K562 (cell line): Measurements from ENCODE around the gene GAB1. TPM values are rescaled to one million over a fixed set of nuclear protein-coding genes. Genes with fewer than 3 reads are reported as not detected.

Experiments
- ASH1L ChIP-seq: fragments of 450-650 bp; IDR thresholded peaks from 2 replicates; pipeline ENCODE4 v1.6.1; 2018; ENCODE audit warnings: borderline replicate concordance, mild to moderate bottlenecking, low read depth; ENCODE audit not compliant: partially characterized antibody
- CEBPG ChIP-seq, 3 experiments: fragments of 200-800 bp in 1 of 3; sonication (Bioruptor generic) in 1 of 3; sonication (generic) in 1 of 3; formaldehyde crosslinking in 1 of 3; IDR thresholded peaks in 2 of 3; conservative IDR thresholded peaks in 1 of 3; 2 replicates each; pipeline versions ENCODE4 v1.6.1 to v1.8.0; 2016 to 2022; ENCODE audit warnings: missing compliant biosample characterization in 2 of 3, missing genetic modification characterization in 2 of 3, mild to moderate bottlenecking in 1 of 3, missing genetic modification reagents in 1 of 3
- DPF2 ChIP-seq: fragments of 450-650 bp; IDR thresholded peaks from 2 replicates; pipeline ENCODE4 v1.6.1; 2016
- EP400 ChIP-seq: fragments of 450-650 bp; IDR thresholded peaks from 2 replicates; pipeline ENCODE4 v1.6.1; 2017; ENCODE audit warnings: antibody characterized with exemption, mild to moderate bottlenecking, moderate library complexity
- ESRRB ChIP-seq: fragments of 250-450 bp; sonication (Bioruptor Pico); IDR thresholded peaks from 2 replicates; pipeline ENCODE4 v1.5.0; 2020; ENCODE audit warnings: mild to moderate bottlenecking, moderate library complexity, borderline replicate concordance
- EWSR1 ChIP-seq: fragments of 450-650 bp; IDR thresholded peaks from 2 replicates; pipeline ENCODE4 v1.6.1; 2018; ENCODE audit warnings: borderline replicate concordance, mild to moderate bottlenecking, low read depth, moderate library complexity; ENCODE audit not compliant: partially characterized antibody
- FUS ChIP-seq: fragments of 200-400 bp; formaldehyde crosslinking; optimal IDR thresholded peaks from 2 replicates; pipeline ENCODE3; 2017; ENCODE audit warnings: low read depth, low read length
- GATAD2A ChIP-seq: fragments of 450-650 bp; IDR thresholded peaks from 2 replicates; pipeline ENCODE4 v1.6.1; 2017
- HIVEP1 ChIP-seq: fragments of 250-450 bp; sonication (Bioruptor Pico); IDR thresholded peaks from 2 replicates; pipeline ENCODE4 v1.4.0; 2020; ENCODE audit warnings: mild to moderate bottlenecking
- MYBL2 ChIP-seq, 2 experiments: fragments of 450-650 bp in 1 of 2; sonication (generic) in 1 of 2; formaldehyde crosslinking in 1 of 2; IDR thresholded peaks; 2 replicates each; pipeline versions ENCODE4 v1.6.1 to v1.8.1; 2017 to 2022; ENCODE audit warnings: borderline replicate concordance in 1 of 2, inconsistent platforms in 1 of 2, low read depth in 1 of 2, mild to moderate bottlenecking in 1 of 2, missing genetic modification reagents in 1 of 2, moderate library complexity in 1 of 2
- NFRKB ChIP-seq: fragments of 450-650 bp; IDR thresholded peaks from 2 replicates; pipeline ENCODE4 v1.6.1; 2016; ENCODE audit warnings: low read depth
- PCBP2 ChIP-seq: fragments of 200-400 bp; formaldehyde crosslinking; IDR thresholded peaks from 2 replicates; pipeline ENCODE4 v1.6.1; 2018; ENCODE audit warnings: low read length, low read depth, mild to moderate bottlenecking, moderate library complexity; ENCODE audit not compliant: poor library complexity, severe bottlenecking
- RBFOX2 ChIP-seq: fragments of 200-400 bp; formaldehyde crosslinking; IDR thresholded peaks from 2 replicates; pipeline ENCODE4 v1.6.1; 2017; ENCODE audit warnings: low read depth, mild to moderate bottlenecking, low read length, moderate library complexity
- RBM34 ChIP-seq: fragments of 200-400 bp; formaldehyde crosslinking; IDR thresholded peaks from 2 replicates; pipeline ENCODE4 v1.6.1; 2018; ENCODE audit warnings: low read length, borderline replicate concordance; ENCODE audit not compliant: insufficient read depth
- STAG1 ChIP-seq: sonication (generic); formaldehyde crosslinking; IDR thresholded peaks from 2 replicates; pipeline ENCODE4 v1.5.0; 2020; ENCODE audit warnings: missing genetic modification reagents, borderline replicate concordance
- TAF1 ChIP-seq: IDR thresholded peaks from 2 replicates; pipeline ENCODE4 v1.6.1; 2011; ENCODE audit warnings: mild to moderate bottlenecking, low read length, moderate library complexity; ENCODE audit not compliant: insufficient read depth, control insufficient read depth, severe bottlenecking; ENCODE audit errors: extremely low read depth
- TCF7 ChIP-seq: sonication (generic); IDR thresholded peaks from 2 replicates; pipeline ENCODE4 v1.6.1; 2016; ENCODE audit warnings: antibody characterized with exemption, borderline replicate concordance
- TCF7L2 ChIP-seq: fragments of 150-350 bp; IDR thresholded peaks from 2 replicates; pipeline ENCODE4 v1.6.1; 2016; ENCODE audit warnings: low read depth, mild to moderate bottlenecking, low read length, moderate library complexity
- TRIM24 ChIP-seq, 2 experiments: fragments of 450-650 bp; IDR thresholded peaks; 2 replicates each; pipeline ENCODE4 v1.6.1; 2016
- ZBTB17 ChIP-seq: fragments of 450-650 bp; formaldehyde crosslinking; IDR thresholded peaks from 2 replicates; pipeline ENCODE4 v1.4.0; 2020; ENCODE audit warnings: mild to moderate bottlenecking
- ZBTB7A ChIP-seq: IDR thresholded peaks from 2 replicates; pipeline ENCODE4 v1.6.1; 2011; ENCODE audit warnings: low read depth, mild to moderate bottlenecking, low read length, moderate library complexity, borderline replicate concordance; ENCODE audit not compliant: control insufficient read depth
- ZNF764 ChIP-seq: fragments of 250-450 bp; sonication (Bioruptor Pico); IDR thresholded peaks from 2 replicates; pipeline ENCODE4 v1.4.0; 2020; ENCODE audit warnings: low read depth, mild to moderate bottlenecking, moderate library complexity
- ZNF79 ChIP-seq: fragments of 250-450 bp; sonication (Bioruptor Pico); IDR thresholded peaks from 2 replicates; pipeline ENCODE4 v1.4.0; 2020; ENCODE audit warnings: low read depth, mild to moderate bottlenecking, moderate library complexity
- polyA plus RNA-seq, 8 experiments: library from polyadenylated mRNA; depleted of rRNA in 4 of 8; stranded (reverse) in 5 of 8; unstranded in 3 of 8; fragments of >200 nt; fragmentation: Nextera tagmentation in 2 of 8; fragmentation: Illumina TruSeq in 1 of 8; extraction: Ambion mirVana in 2 of 8; extraction: Trizol in 1 of 8; gene quantifications; 2 replicates each; pipeline versions ENCODE4 v1.2.1 to v1.2.3, GENCODE V29; 2011 to 2014; ENCODE audit warnings: inconsistent platforms in 1 of 8, missing spikeins in 1 of 8
- total RNA-seq, 7 experiments: library from RNA; depleted of rRNA in 6 of 7; stranded (reverse); fragments of >200 nt in 6 of 7; fragmentation: Illumina TruSeq in 2 of 7; extraction: Trizol in 2 of 7; gene quantifications; 2 replicates each; pipeline versions ENCODE4 v1.2.1 to v1.2.3, GENCODE V29; 2011 to 2021; ENCODE audit warnings: low replicate concordance in 1 of 7
- TF ChIP-seq, protein P1 (sequence below): fragments of 450-650 bp; formaldehyde crosslinking; IDR thresholded peaks from 2 replicates; pipeline ENCODE4 v1.4.0; 2022; ENCODE audit warnings: missing genetic modification characterization
- TF ChIP-seq, protein P2 (sequence below): fragments of 250-450 bp; sonication (Bioruptor Pico); IDR thresholded peaks from 2 replicates; pipeline ENCODE4 v1.5.0; 2020; ENCODE audit warnings: mild to moderate bottlenecking, borderline replicate concordance

GAB1 gene
- total and polyA plus RNA-seq, 9 of the 15 experiments (the other 6 are each of a cell fraction or from before 2014, with no cell fraction given) = 1.3 to 14.6 (median 7.5) TPM

DNA sequence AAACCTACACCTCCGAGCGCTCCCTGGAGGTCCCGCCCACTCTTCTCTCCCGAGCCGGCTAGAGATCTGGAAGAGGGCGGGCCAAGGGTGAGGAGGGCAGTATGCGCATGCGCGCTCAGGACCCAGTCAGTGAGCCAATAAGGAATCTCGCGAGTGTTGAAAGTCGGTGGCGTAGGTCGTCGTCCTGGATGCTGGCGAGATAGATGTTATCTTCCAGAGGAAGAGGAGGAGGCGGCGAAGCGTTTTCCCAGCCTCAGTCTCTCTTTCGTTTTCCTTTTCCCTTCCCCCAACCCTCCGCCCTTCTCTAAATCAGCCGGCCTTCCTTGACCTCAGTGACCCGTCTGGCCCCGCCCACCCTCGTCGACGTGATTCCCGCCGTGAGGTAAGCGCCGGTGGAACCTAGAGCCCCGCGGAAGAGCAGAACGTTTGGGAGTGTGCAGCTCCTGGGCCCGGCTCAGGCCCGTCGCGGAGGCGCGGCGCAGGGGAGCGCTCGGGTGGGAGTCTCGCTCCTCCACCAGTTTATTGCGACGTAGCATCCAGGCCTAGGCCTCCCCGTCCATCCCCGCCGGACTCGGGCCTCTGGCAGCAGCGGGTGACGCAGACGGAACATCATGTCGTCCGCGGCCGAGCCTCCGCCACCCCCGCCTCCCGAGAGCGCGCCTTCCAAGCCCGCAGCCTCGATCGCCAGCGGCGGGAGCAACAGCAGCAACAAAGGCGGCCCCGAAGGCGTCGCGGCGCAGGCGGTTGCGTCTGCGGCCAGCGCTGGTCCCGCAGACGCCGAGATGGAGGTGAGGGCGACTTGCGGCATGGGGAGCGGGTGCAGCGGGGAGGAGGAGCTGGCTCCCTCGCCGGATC lies 176.9 kb downstream of the GAB1 start, which contains the start of gene SMARCA5 (continued):
- TF ChIP-seq TCF7L2 (no peak), PCBP2 (no peak), STAG1 (CRISPR knock-in tag) (no peak), DPF2 (no peak), TCF7 (no peak), ZBTB7A (no peak), NFRKB (no peak; the same call in 1 of the 2 replicates), EWSR1 (no peak), FUS (peak; percentile 63), TAF1 (peak; percentile 44), ZBTB17 (no peak), RBM34 (no peak), CEBPG (CRISPR knock-in tag; IDR thresholded peaks at IDR 0.05) (no peak), CEBPG (tag; conservative IDR thresholded peaks at IDR 0.05 in 1 of 2, IDR thresholded peaks at IDR 0.05 in 1 of 2) (no peak), GATAD2A (no peak), ZNF79 (CRISPR knock-in tag) (no peak), MYBL2 (IDR thresholded peaks at IDR 0.05; ENCODE audit: low read depth) (no peak), MYBL2 (CRISPR knock-in tag; IDR thresholded peaks at IDR 0.05; ENCODE audit: borderline replicate concordance) (no peak), HIVEP1 (no peak), ZNF764 (no peak), EP400 (peak; percentile 85), RBFOX2 (peak; percentile 89), ASH1L (no peak), TRIM24 (IDR thresholded peaks at IDR 0.05) (peak in 1 of 2 experiments; percentile 81; a peak in 2 of 4 replicates), ESRRB (CRISPR knock-in tag) (no peak)
- TF ChIP-seq, protein P1, sequence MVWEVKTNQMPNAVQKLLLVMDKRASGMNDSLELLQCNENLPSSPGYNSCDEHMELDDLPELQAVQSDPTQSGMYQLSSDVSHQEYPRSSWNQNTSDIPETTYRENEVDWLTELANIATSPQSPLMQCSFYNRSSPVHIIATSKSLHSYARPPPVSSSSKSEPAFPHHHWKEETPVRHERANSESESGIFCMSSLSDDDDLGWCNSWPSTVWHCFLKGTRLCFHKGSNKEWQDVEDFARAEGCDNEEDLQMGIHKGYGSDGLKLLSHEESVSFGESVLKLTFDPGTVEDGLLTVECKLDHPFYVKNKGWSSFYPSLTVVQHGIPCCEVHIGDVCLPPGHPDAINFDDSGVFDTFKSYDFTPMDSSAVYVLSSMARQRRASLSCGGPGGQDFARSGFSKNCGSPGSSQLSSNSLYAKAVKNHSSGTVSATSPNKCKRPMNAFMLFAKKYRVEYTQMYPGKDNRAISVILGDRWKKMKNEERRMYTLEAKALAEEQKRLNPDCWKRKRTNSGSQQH (CRISPR knock-in tag) = no peak
- TF ChIP-seq, protein P2, sequence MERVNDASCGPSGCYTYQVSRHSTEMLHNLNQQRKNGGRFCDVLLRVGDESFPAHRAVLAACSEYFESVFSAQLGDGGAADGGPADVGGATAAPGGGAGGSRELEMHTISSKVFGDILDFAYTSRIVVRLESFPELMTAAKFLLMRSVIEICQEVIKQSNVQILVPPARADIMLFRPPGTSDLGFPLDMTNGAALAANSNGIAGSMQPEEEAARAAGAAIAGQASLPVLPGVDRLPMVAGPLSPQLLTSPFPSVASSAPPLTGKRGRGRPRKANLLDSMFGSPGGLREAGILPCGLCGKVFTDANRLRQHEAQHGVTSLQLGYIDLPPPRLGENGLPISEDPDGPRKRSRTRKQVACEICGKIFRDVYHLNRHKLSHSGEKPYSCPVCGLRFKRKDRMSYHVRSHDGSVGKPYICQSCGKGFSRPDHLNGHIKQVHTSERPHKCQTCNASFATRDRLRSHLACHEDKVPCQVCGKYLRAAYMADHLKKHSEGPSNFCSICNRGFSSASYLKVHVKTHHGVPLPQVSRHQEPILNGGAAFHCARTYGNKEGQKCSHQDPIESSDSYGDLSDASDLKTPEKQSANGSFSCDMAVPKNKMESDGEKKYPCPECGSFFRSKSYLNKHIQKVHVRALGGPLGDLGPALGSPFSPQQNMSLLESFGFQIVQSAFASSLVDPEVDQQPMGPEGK = no peak
